ENCODE data around the gene CASP2.
"Not testable (repeated sequence)": the region's sequence is repeated elsewhere in the genome, so short reads cannot be mapped to it uniquely, and the experiment has no call there.

DNA sequence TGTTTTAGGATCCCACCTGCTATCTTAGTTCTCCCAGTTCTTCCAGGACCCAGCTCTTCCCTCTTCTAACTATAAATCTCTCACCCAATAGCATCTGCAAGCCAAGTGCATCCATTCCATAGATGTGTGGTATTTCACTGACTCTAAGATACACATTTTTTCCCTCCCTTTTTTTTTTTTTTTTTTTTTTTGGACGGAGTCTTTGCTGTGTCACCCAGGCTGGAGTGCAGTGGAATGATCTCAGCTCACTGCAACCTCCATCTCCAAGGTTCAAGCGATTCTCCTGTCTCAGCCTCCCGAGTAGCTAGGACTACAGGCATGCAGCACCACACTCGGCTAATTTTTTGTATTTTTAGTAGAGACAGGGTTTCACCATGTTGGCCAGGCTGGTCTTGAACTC, 1.7 kb downstream of the CASP2 start:
- TF ChIP-seq, protein P1, sequence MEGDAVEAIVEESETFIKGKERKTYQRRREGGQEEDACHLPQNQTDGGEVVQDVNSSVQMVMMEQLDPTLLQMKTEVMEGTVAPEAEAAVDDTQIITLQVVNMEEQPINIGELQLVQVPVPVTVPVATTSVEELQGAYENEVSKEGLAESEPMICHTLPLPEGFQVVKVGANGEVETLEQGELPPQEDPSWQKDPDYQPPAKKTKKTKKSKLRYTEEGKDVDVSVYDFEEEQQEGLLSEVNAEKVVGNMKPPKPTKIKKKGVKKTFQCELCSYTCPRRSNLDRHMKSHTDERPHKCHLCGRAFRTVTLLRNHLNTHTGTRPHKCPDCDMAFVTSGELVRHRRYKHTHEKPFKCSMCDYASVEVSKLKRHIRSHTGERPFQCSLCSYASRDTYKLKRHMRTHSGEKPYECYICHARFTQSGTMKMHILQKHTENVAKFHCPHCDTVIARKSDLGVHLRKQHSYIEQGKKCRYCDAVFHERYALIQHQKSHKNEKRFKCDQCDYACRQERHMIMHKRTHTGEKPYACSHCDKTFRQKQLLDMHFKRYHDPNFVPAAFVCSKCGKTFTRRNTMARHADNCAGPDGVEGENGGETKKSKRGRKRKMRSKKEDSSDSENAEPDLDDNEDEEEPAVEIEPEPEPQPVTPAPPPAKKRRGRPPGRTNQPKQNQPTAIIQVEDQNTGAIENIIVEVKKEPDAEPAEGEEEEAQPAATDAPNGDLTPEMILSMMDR (IDR thresholded peaks at IDR 0.05 in 4 of 5, conservative IDR thresholded peaks at IDR 0.05 in 1 of 5) = not testable (repeated sequence)
- TF ChIP-seq POLR2A (IDR thresholded peaks at IDR 0.05) = not testable (repeated sequence)

Data from gastrocnemius medialis (tissue), 4 donors.